ENCODE results near the gene TASP1. TPM values are rescaled to one million over a fixed set of nuclear protein-coding genes. Genes with fewer than 3 reads are reported as not detected.
"Not testable (repeated sequence)": the region's sequence is repeated elsewhere in the genome, so short reads cannot be mapped to it uniquely, and the experiment has no call there.

TASP1 gene
- total and polyA plus RNA-seq, 2 donors = 11.0 to 22.4 TPM

DNA sequence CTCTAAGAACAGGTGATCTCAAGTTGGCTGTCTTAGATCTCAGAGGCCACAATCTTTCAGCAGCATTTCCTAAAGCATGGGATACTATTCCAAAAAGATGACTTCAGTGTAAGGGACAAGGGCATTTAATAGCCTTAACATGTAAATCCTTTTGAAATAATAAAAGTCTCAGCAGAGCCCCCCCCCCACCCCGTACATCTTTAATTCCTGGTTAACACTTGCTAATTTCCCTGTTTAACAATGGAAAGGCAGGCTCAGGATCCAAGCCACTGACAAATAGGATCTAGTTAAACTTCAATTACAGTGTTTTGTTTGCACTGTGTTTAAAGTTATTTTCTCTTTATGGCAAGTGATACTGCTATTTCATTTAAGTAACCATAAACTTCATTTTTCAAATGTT lies 12.0 kb downstream of the TASP1 start:
- no peak overlapping the region for H3K4me3 ChIP-seq (ENCODE audit: low read depth, low read length)
- H3K4me1 ChIP-seq (ENCODE audit: insufficient read depth) = no peaks in the 10 kb centered on the region
- H3K36me3 ChIP-seq (ENCODE audit: insufficient read depth) = no peaks in the 10 kb centered on the region
- DNase-seq (ENCODE audit: extremely low spot score) = no peak
- no peak overlapping the region for H3K27ac ChIP-seq (ENCODE audit: low read depth)
- WGBS = 76% methylated on average over 1 of the region's 1 CpG

GRCh38 chr20:13625304-13625979 lies 13.3 kb downstream of the TASP1 start:
- 57% methylated on average over 6 of the region's 6 CpGs for whole genome bisulfite sequencing
- no peak overlapping the region for H3K4me3 ChIP-seq (ENCODE audit: low read depth, low read length)

DNA sequence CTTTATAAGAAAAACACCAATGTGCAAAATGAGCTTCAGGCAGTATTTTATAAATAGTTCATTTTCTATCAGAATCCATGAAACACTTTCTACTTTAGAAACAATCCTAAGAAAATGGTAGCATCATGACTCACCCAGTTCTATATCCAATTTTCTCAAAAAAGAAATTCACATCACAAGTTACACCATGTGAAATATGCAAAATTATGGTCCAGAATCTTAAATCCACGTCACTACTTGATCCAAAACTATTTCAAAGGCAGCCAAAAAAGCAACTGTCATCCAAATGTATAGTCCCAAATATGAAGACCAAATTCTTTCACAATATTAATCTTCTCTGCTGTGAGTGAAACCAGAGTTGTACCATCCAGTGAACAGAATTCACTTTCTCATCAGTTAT lies 19.3 kb downstream of the TASP1 start:
- DNase-seq (ENCODE audit: extremely low spot score); H3K4me1 ChIP-seq (ENCODE audit: insufficient read depth); H3K4me3 ChIP-seq (ENCODE audit: low read depth, low read length); H3K27ac ChIP-seq (ENCODE audit: low read depth); H3K36me3 ChIP-seq (ENCODE audit: insufficient read depth): not testable (repeated sequence)
- 59% methylated on average over 1 of the region's 1 CpG for WGBS

More at GRCh38 chr20:13625304-13625979, 13.3 kb downstream of the TASP1 start:
- Histone ChIP-seq H3K36me3 (ENCODE audit: insufficient read depth) (no peaks in the 10 kb centered on the region), H3K27ac (ENCODE audit: low read depth) (no peak overlapping the region), H3K4me1 (ENCODE audit: insufficient read depth) (no peaks in the 10 kb centered on the region)
- DNase-seq (ENCODE audit: extremely low spot score) = no peak

DNA sequence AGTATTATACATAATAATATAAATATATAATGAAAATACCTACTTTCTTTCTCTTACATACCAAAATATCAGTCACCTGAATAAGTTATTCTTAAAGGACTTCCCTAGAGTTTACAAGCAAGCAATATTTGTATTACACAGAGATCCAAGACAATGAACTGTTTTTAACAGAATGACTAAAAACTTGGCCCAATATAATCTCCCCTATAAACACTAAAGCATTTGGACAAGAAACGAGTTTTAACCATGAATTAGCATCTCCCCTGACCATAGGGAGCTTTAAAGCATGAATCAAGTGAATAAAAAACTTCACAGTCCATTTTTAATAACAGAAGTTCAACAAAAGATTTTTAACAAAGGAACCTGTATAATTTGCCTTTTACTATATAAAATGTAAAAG lies 20.3 kb downstream of the TASP1 start:
- 25% methylated on average over 1 of the region's 1 CpG for WGBS

DNA sequence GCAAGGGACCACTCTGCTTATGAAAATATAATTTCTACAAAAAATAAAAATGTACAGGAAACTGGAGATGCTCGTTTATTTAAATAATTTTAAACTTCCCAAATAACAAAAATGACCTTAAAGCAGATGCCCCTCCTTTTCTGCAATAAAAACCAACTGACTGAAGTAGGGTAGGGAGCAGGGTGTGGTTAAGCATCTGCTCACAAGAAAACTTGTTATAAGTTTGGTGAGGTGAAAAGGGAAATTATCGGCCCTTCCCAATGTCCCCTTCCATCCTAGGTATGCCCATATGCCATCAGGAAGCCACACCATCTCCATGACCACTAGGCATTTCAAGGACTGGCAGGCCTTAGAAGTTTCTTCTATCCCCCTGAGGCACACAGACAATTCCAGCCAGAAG lies 21.1 kb downstream of the TASP1 start:
- not testable (repeated sequence) for DNase-seq (ENCODE audit: extremely low spot score); H3K4me1 ChIP-seq (ENCODE audit: insufficient read depth); H3K4me3 ChIP-seq (ENCODE audit: low read depth, low read length); H3K36me3 ChIP-seq (ENCODE audit: insufficient read depth); H3K27ac ChIP-seq (ENCODE audit: low read depth)
- 71% methylated on average over 2 of the region's 2 CpGs for WGBS

More for the DNA sequence above, 20.3 kb downstream of the TASP1 start:
- H3K4me3 ChIP-seq (ENCODE audit: low read depth, low read length); DNase-seq (ENCODE audit: extremely low spot score); H3K27ac ChIP-seq (ENCODE audit: low read depth); H3K4me1 ChIP-seq (ENCODE audit: insufficient read depth); H3K36me3 ChIP-seq (ENCODE audit: insufficient read depth): not testable (repeated sequence)

GRCh38 chr20:13616713-13617112 lies 22.0 kb downstream of the TASP1 start:
- not testable (repeated sequence) for H3K4me3 ChIP-seq (ENCODE audit: low read depth, low read length); DNase-seq (ENCODE audit: extremely low spot score); H3K4me1 ChIP-seq (ENCODE audit: insufficient read depth); H3K36me3 ChIP-seq (ENCODE audit: insufficient read depth); H3K27ac ChIP-seq (ENCODE audit: low read depth)
- WGBS = 91% methylated on average over 2 of the region's 2 CpGs

DNA sequence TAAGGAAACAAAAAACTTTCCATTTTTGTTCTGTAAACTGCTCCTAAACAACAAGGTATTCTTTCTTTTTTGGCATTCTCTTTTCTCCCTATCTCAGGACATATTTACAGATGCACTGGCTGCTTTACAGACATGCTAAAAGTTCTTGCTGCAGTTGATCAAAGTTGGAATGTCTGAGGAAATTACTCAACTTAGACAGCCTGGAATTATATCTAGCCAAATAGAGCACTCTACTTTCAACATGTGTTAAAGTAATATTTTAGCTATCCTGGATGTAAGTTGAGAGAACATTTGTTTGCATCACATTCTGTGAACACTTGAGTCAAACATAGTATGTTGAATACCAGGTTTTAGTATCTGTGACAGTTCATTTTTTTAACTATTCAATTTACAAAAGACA lies 24.8 kb downstream of the TASP1 start:
- H3K36me3 ChIP-seq (ENCODE audit: insufficient read depth) = no peaks in the 10 kb centered on the region
- no peak overlapping the region for H3K4me3 ChIP-seq (ENCODE audit: low read depth, low read length)
- H3K27ac ChIP-seq (ENCODE audit: low read depth) = no peak overlapping the region
- no peak for DNase-seq (ENCODE audit: extremely low spot score)
- H3K4me1 ChIP-seq (ENCODE audit: insufficient read depth) = no peaks in the 10 kb centered on the region

- Histone ChIP-seq H3K4me1 (ENCODE audit: insufficient read depth) (no peaks in the 10 kb centered on the region), H3K27ac (ENCODE audit: low read depth) (no peak overlapping the region), H3K4me3 (ENCODE audit: low read depth, low read length) (no peak overlapping the region), H3K36me3 (ENCODE audit: insufficient read depth) (no peaks in the 10 kb centered on the region)
- no peak for DNase-seq (ENCODE audit: extremely low spot score)
- 93% methylated on average over 2 of the region's 2 CpGs for WGBS
Measured at GRCh38 chr20:13611611-13612125, 27.1 kb downstream of the TASP1 start.

DNA sequence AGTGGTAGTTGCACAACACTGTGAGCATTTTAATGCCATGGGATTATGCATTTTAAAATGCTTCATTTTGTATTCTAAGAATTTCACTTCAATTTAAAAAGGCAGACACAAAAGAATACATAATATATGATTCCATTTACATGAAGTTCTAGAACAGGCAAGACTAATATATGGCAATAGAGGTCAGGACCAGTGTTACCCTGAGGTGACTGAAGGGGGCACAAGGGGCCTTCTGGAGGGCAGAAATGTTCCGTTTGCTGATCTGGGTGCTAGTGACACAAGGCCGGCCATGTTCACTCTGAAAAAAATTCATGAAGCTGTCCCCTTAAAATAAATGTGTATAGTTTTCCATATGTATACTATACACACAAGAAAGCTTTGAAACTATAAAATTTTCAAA lies 28.5 kb downstream of the TASP1 start:
- Histone ChIP-seq H3K4me3 (ENCODE audit: low read depth, low read length) (no peak overlapping the region), H3K27ac (ENCODE audit: low read depth) (no peak overlapping the region), H3K36me3 (ENCODE audit: insufficient read depth) (no peaks in the 10 kb centered on the region), H3K4me1 (ENCODE audit: insufficient read depth) (no peaks in the 10 kb centered on the region)
- DNase-seq (ENCODE audit: extremely low spot score) = no peak
- 75% methylated on average over 2 of the region's 2 CpGs for WGBS

DNA sequence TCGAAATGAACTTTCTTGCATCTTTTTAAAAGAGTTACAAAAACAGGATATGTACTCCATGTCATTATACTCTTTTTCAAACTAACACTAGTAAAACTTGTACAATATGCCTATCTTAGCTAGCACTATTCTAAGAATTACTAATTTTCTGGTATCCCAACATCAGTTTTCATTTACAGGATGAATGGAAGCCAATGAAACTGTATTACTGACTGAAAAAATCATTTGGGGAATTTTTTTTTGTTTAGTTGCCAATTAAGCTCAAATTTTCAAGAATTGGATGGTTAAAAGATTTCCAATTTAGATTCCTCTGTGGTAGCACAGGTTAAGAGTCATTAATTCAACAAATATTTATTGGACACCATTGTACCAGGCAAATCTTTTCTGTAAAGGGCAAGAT lies 30.7 kb downstream of the TASP1 start:
- H3K4me3 ChIP-seq (ENCODE audit: low read depth, low read length) = no peak overlapping the region
- no peaks in the 10 kb centered on the region for H3K4me1 ChIP-seq (ENCODE audit: insufficient read depth)
- WGBS = 95% methylated on average over 1 of the region's 1 CpG
- no peak overlapping the region for H3K27ac ChIP-seq (ENCODE audit: low read depth)
- DNase-seq (ENCODE audit: extremely low spot score) = no peak
- no peaks in the 10 kb centered on the region for H3K36me3 ChIP-seq (ENCODE audit: insufficient read depth)

- 90% methylated on average over 11 of the region's 11 CpGs for WGBS
- DNase-seq (ENCODE audit: extremely low spot score) = not testable (repeated sequence)
Measured at GRCh38 chr20:13593423-13593822, 45.3 kb downstream of the TASP1 start.

DNA sequence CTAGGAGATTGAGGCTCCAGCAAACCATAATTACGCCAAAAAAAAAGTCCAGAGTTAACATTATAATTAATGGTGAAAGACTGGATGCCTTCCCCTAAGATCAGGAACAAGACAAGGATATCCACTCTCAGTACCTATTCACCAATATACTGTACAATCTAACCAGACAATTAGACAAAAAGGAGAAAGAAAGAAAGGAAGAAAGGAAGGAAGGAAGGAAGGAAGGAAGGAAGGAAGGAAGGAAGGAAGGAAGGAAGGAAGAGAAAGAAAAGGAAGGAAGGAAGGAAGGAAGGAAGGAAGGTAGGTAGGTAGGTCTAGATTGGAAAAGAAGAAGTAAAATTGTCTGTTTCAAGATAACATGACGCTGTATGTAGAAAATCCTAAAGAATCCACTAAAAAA lies 50.7 kb downstream of the TASP1 start:
- WGBS = 97% methylated on average over 2 of the region's 2 CpGs
- DNase-seq (ENCODE audit: extremely low spot score) = no peak
- H3K4me3 ChIP-seq (ENCODE audit: low read depth, low read length) = no peak overlapping the region
- H3K27ac ChIP-seq (ENCODE audit: low read depth) = no peak overlapping the region
- H3K4me1 ChIP-seq (ENCODE audit: insufficient read depth) = no peaks in the 10 kb centered on the region
- no peaks in the 10 kb centered on the region for H3K36me3 ChIP-seq (ENCODE audit: insufficient read depth)

More at GRCh38 chr20:13593423-13593822, 45.3 kb downstream of the TASP1 start:
- H3K27ac ChIP-seq (ENCODE audit: low read depth); H3K4me1 ChIP-seq (ENCODE audit: insufficient read depth); H3K4me3 ChIP-seq (ENCODE audit: low read depth, low read length); H3K36me3 ChIP-seq (ENCODE audit: insufficient read depth): not testable (repeated sequence)

DNA sequence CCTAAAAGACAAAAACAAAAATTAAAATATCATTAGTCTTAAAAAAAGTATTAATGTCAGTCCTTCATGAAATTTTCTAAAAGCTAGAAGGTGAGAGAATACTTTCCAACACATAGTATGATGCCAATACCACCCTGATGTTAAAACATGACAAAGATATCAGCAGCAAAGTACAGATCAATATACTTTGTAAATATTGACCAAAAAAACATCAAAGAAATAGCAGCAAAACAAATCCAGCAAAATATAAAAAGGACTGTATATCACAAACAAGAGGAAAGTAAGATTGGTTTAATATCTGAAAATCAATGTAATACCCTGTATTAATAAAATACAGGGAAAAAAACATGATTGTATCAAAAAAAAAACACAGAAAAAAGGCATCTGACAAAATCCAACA lies 51.4 kb downstream of the TASP1 start:
- no peak overlapping the region for H3K4me3 ChIP-seq (ENCODE audit: low read depth, low read length)
- no peak overlapping the region for H3K27ac ChIP-seq (ENCODE audit: low read depth)

GRCh38 chr20:13586133-13586532 lies 52.6 kb downstream of the TASP1 start:
- no peak overlapping the region for H3K27ac ChIP-seq (ENCODE audit: low read depth)
- no peak for DNase-seq (ENCODE audit: extremely low spot score)
- H3K36me3 ChIP-seq (ENCODE audit: insufficient read depth) = peaks cover 3% of the 10 kb centered on the region
- no peaks in the 10 kb centered on the region for H3K4me1 ChIP-seq (ENCODE audit: insufficient read depth)
- H3K4me3 ChIP-seq (ENCODE audit: low read depth, low read length) = no peak overlapping the region

More for the DNA sequence above, 51.4 kb downstream of the TASP1 start:
- DNase-seq (ENCODE audit: extremely low spot score) = no peak
- no peaks in the 10 kb centered on the region for H3K4me1 ChIP-seq (ENCODE audit: insufficient read depth)
- peaks cover 3% of the 10 kb centered on the region for H3K36me3 ChIP-seq (ENCODE audit: insufficient read depth)

- Histone ChIP-seq H3K27ac (ENCODE audit: low read depth) (no peak overlapping the region), H3K4me3 (ENCODE audit: low read depth, low read length) (no peak overlapping the region), H3K36me3 (ENCODE audit: insufficient read depth) (peaks cover 4% of the 10 kb centered on the region), H3K4me1 (ENCODE audit: insufficient read depth) (no peaks in the 10 kb centered on the region)
- no peak for DNase-seq (ENCODE audit: extremely low spot score)
- 86% methylated on average over 3 of the region's 3 CpGs for WGBS
Measured at GRCh38 chr20:13581451-13581850, 57.3 kb downstream of the TASP1 start.
